GM18868 (cell line): Measurements from ENCODE around the gene UBE2L3.
"Not testable (repeated sequence)": the region's sequence is repeated elsewhere in the genome, so short reads cannot be mapped to it uniquely, and the experiment has no call there.

Experiments
- ATAC-seq: cut with Tn5 transposase; IDR thresholded peaks from one replicate; pipeline ENCODE4 v1.9.1; 2021; ENCODE audit warnings: mild to moderate bottlenecking, moderate library complexity; ENCODE audit not compliant: unreplicated experiment

The UBE2L3 gene

GRCh38 chr22:21642584-21643448, 75.3 kb downstream of the UBE2L3 start:
- ATAC-seq: no peak

DNA sequence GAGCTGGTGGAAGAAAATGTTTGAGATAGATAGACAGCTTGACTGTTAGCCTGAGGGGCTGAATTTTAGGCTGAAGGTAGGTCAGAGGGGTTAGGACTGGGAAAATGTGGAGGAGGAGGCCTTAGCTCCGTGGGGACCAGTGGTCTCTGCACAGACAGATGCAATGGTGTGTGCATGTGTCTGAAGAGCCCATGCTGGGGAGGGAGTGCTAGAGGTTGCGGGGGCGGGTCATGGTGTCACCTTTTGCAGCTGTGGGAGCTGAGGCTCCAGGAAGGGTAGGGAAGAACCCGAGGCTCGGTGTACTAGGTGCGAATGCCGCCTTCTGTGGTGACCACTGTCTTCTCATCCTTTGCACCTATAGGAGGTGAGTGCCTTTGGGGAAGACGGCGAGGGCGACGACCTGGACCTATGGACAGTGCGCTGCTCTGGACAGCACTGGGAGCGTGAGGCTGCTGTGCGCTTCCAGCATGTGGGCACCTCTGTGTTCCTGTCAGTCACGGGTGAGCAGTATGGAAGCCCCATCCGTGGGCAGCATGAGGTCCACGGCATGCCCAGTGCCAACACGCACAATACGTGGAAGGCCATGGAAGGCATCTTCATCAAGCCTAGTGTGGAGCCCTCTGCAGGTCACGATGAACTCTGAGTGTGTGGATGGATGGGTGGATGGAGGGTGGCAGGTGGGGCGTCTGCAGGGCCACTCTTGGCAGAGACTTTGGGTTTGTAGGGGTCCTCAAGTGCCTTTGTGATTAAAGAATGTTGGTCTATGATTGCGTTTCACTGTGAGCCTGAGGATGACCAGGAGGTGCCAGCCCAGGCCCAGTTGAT, 76.2 kb downstream of the UBE2L3 start:
- ATAC-seq: no peak

- ATAC-seq: not testable (repeated sequence)
These were observed 78.0 kb downstream of the UBE2L3 start for GRCh38 chr22:21645513-21645912.

DNA sequence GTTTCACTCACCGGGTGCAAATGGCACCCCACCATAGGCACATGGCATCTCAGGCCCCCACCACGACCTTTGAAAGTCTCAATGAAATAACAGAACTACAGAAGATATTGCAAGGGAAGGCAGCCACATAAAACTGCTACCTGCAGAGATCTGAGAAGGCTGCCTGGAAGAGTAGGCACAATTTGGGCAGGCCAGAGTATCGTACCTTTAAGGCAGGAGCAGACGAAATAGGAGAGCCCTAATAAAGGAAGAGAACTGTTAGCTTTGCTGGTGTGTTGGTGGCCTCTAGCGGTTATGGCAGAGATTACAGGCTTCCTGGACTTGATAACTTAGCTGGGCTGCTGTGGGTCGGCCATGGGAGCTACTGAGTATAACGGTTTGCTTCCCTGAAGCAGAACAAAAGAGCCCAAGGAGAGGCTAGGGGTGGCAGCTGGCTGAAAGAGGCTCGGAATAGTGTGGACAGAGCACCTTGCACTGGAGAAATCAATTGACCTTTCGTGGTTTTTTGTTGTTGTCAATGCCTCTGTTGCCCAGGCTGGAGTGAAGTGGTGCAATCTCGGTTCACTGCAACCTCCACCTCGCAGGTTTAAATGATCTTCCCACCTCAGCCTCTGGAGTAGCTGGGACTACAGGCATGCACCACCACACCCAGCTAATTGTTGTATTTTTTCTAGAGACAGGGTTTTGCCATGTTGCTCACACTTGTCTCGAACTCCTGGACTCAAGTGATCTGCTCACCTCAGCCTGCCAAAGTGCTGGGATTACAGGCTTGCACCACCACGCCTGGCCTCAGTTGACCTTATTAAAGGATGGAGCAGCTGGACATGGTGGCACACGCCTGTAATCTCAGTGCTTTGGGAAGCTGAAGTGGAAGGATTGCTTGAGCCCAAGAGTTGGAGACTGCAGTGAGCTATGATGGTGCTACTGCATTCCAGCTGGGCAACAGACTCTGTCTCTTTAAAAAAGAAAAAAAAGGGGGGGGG, 79.4 kb downstream of the UBE2L3 start:
- no peak for ATAC-seq

DNA sequence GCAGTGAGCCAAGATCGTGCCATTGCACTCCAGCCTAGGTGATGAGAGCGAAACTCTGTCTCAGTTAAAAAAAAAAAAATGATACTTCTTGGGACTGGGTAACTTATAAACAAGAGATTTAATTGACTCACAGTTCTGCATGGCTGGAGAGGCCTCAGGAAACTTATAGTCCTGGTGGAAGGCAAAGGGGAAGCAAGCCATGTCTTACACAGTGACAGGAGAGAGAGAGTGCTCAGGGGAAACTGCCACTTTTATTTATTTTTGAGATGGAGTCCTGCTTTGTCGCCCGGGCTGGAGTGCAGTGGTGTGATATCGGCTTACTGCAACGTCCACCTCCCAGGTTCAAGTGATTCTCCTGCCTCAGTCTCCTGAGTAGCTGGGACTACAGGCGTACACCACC, 82.8 kb downstream of the UBE2L3 start:
- no peak for ATAC-seq

DNA sequence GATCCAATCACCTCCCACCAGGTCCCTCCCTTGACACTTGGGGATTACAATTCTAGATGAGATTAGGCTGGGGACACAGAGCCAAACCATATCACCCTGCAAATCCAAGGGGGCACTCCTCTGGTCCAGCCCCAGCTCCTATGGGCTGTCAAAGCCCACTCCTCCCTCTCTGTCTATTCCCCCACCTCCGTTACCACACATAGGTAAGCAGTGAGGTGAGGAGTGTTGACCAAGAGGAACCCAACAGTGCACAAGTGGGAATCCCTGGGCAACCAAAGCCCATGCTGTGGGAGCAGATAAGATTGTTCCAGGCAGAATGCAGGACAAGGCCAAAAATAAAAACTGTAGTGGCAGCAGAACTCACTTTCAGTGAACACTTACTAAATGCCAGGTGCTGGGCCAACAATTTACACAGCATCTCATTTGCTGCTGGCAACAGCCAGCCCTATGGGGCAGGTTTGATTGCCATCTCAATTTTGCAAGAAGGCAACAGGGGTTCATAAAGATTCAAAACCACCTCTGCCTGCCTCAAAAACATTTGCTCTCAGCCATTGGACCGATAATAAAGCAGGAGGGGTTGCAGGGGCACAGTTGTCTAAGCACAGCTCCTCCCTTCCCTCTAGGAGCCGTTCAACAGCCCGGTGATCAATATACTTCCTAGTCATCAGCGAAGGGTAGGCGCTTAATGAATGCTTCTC, 83.5 kb downstream of the UBE2L3 start:
- no peak for ATAC-seq

GRCh38 chr22:21651521-21652009, 84.1 kb downstream of the UBE2L3 start:
- peak; percentile 15 for ATAC-seq

DNA sequence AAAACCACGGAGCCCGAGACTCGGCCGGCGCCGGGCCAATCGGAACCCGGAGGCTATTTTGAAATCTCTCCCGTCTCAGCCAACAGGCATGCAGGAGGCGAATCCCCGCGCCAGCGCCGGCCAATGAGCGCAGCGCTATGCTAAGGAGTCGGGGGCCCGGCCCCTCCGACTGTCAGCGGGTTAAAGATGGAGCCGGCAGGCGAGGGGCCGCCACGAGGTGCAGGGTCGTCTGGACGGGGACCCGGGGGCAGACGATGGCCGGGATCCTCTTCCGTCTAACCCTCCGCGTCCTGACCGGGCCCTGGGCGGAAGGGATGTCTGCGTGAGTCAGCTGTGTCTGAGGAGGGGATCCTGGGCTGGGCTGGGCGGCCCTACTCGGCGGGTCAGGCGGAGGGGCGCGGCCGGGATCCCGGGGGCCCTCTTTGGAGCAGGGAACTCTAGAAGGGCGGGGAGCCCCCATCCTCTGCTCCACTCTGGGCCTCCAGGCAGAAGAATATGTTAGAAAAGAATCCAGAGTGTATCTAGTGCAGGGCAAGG, 84.6 kb downstream of the UBE2L3 start:
- ATAC-seq: peak; percentile 92

GRCh38 chr22:21652547-21653545, 85.3 kb downstream of the UBE2L3 start:
- peak; percentile 13 for ATAC-seq

GRCh38 chr22:21657020-21657359, 89.5 kb downstream of the UBE2L3 start:
- no peak for ATAC-seq

DNA sequence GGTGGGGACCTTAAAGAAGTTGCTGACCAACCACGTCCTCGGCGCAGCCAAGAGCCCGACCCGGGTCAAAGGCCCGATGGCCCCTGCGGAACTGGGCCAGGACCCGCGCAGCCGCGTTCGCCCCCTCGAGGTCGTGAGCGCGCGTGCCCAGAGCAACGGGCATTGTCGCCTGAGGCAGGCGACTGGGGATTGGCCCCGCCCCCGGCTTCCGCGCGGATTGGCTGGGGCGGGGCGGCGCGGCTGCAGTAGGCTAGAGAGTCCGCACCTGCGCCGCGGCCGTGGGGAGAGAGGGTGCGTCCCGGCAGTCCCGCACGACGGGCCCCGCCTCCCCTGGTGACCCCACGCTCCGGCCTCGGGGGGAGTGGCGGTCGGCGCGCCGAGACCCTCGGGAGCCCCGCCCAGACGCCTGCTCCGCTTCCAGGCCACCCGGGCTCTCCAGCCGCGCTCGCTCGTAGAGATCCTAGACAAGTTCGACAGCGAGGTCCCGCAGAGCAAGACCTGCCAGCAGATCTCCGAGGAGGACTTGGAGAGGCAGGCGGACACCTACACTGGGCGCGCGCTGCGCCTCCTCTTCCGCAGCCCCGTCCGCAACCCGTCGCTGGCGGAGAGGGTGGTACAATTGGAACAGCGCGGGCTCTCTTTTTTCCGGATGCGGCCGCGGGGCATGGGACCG, 90.0 kb downstream of the UBE2L3 start:
- peak; percentile 77 for ATAC-seq

GRCh38 chr22:21659864-21660525, 92.5 kb downstream of the UBE2L3 start:
- ATAC-seq: no peak

- ATAC-seq: no peak
These were observed 93.4 kb downstream of the UBE2L3 start for GRCh38 chr22:21660904-21661303.

- no peak for ATAC-seq
These were observed 94.5 kb downstream of the UBE2L3 start for GRCh38 chr22:21661991-21662390.

- ATAC-seq: no peak
These were observed 96.2 kb downstream of the UBE2L3 start for GRCh38 chr22:21663738-21664137.

GRCh38 chr22:21665047-21665851, 97.7 kb downstream of the UBE2L3 start:
- no peak for ATAC-seq

- no peak for ATAC-seq
These were observed 99.3 kb downstream of the UBE2L3 start for GRCh38 chr22:21666786-21667185.
